HepG2 (cell line): Measurements from ENCODE around the gene FXYD6. TPM values are rescaled to one million over a fixed set of nuclear protein-coding genes. Genes with fewer than 3 reads are reported as not detected.

Experiments
- ATAC-seq: fragments of 200-7000 bp; cut with Tn5 transposase; 3 replicates; pipeline ENCODE4 v1.9.1; 2020; ENCODE audit warnings: mild to moderate bottlenecking, moderate library complexity
- BruUV-seq: library from RNA; stranded (reverse); fragments of 400-500 nt; replicated peaks from 2 replicates; lab custom pipeline; 2021; lab: Mats Ljungman, UMichigan
- CTCF ChIA-PET: fragments of 300-600 bp; formaldehyde crosslinking; extraction: SDS; loops from one replicate; lab custom pipeline; 2021; ENCODE audit warnings: low total read pairs, inconsistent platforms, low intra/inter-chr PET ratio; lab: Yijun Ruan, JAX
- POLR2A ChIA-PET: fragments of 350-600 bp; sonication (Branson Sonifier 250); formaldehyde crosslinking; loops from one replicate; lab custom pipeline; 2020; ENCODE audit warnings: antibody characterized with exemption, inconsistent platforms; lab: Yijun Ruan, JAX
- DNase-seq: peaks from one replicate; pipeline ENCODE4 v3.0.0-alpha.2; 2015; ENCODE audit warnings: low spot score
- FAIRE-seq: peaks from 3 replicates; lab custom pipeline; 2011; peaks lifted over from hg19 to GRCh38; lab: Jason Lieb, UNC
- H2AFZ ChIP-seq: one replicate; pipeline ENCODE4 v1.6.1; 2011; ENCODE audit warnings: low read length, inconsistent platforms
- H3K27ac ChIP-seq: fragments of 300-600 bp; 3 replicates; pipeline ENCODE4 v1.8.0; 2011; ENCODE audit warnings: mixed run types, mild to moderate bottlenecking, mixed read lengths, low read length, inconsistent platforms; ENCODE audit not compliant: insufficient read depth; ENCODE audit errors: extremely low read length
- H3K27me3 ChIP-seq, 2 experiments: fragments of 200-600 bp in 1 of 2; 2 replicates in 1 of 2; 3 replicates in 1 of 2; pipeline versions ENCODE4 v1.6.0 to v1.8.0; 2011; ENCODE audit warnings: low read length in 2 of 2, mild to moderate bottlenecking in 2 of 2, moderate library complexity in 2 of 2, inconsistent platforms in 1 of 2; ENCODE audit not compliant: insufficient read depth in 2 of 2, control insufficient read depth in 1 of 2
- H3K36me3 ChIP-seq, 2 experiments: fragments of 200-600 bp in 1 of 2; replicated peaks in 1 of 2; 2 replicates in 1 of 2; 3 replicates in 1 of 2; pipeline versions ENCODE4 v1.5.1 to v1.8.0; 2011; ENCODE audit warnings: low read length in 2 of 2, inconsistent platforms in 1 of 2; ENCODE audit not compliant: insufficient read depth in 2 of 2, control insufficient read depth in 1 of 2
- H3K4me1 ChIP-seq: 2 replicates; pipeline ENCODE4 v1.5.1; 2012; ENCODE audit warnings: low read length, inconsistent platforms; ENCODE audit not compliant: insufficient read depth
- H3K4me2 ChIP-seq: 2 replicates; pipeline ENCODE4 v1.6.0; 2011; ENCODE audit warnings: low read depth, low read length, inconsistent platforms
- H3K4me3 ChIP-seq, 3 experiments: fragments of 200-600 bp in 1 of 3; sonication (generic), shearing (Covaris generic) in 1 of 3; replicated peaks in 1 of 3; 2 replicates each; pipeline ENCODE4 v1.5.1; 2011 to 2016; ENCODE audit warnings: low read length in 3 of 3, inconsistent platforms in 2 of 3, low read depth in 2 of 3, mild to moderate bottlenecking in 2 of 3, control low read depth in 1 of 3, mixed read lengths in 1 of 3; ENCODE audit not compliant: insufficient read depth in 1 of 3
- H3K79me2 ChIP-seq: one replicate; pipeline ENCODE4 v1.6.1; 2011; ENCODE audit warnings: low read length, inconsistent platforms; ENCODE audit not compliant: insufficient read depth
- H3K9ac ChIP-seq: 2 replicates; pipeline ENCODE4 v1.6.0; 2011; ENCODE audit warnings: mild to moderate bottlenecking, low read depth, low read length, inconsistent platforms; ENCODE audit not compliant: insufficient read depth
- H3K9me3 ChIP-seq: 2 replicates; pipeline ENCODE4 v1.5.1; 2012; ENCODE audit warnings: mild to moderate bottlenecking, low read length
- H4K20me1 ChIP-seq: 2 replicates; pipeline ENCODE4 v1.6.0; 2011; ENCODE audit warnings: inconsistent platforms, mild to moderate bottlenecking, low read length, moderate library complexity; ENCODE audit not compliant: insufficient read depth
- MBD4 ChIP-seq: IDR thresholded peaks from 2 replicates; pipeline ENCODE4 v1.6.1; 2012; ENCODE audit warnings: low read length, inconsistent platforms, borderline replicate concordance
- SMYD3 ChIP-seq: sonication (generic); formaldehyde crosslinking; IDR thresholded peaks from 2 replicates; pipeline ENCODE4 v1.8.1; 2023; ENCODE audit warnings: mild to moderate bottlenecking, missing genetic modification reagents
- TARDBP ChIP-seq: sonication (generic); formaldehyde crosslinking; IDR thresholded peaks from 2 replicates; pipeline ENCODE4 v1.8.0; 2022; ENCODE audit warnings: mild to moderate bottlenecking, missing genetic modification reagents
- WGBS: methylation state at CpG from one replicate; pipeline ENCODE4 v1.1.6; 2017; ENCODE audit warnings: low lambda C conversion rate; 5-methylcytosine and 5-hydroxymethylcytosine counted together
- in situ Hi-C: cut with HindIII; loops from 2 replicates; pipeline ENCODE4 v1.10.0; 2017; ENCODE audit warnings: low pct_unique_long_range_greater_than_20kb; ENCODE audit not compliant: extremely low pct_ligation_motif_present
- intact Hi-C: fragments of 100-400 bp; cut with micrococcal nuclease; formaldehyde crosslinking; loops from one replicate; pipeline ENCODE4 v1.10.0; 2022; ENCODE audit not compliant: unreplicated experiment
- polyA plus RNA-seq, 8 experiments: library from polyadenylated mRNA; depleted of rRNA in 3 of 8; stranded (reverse) in 7 of 8; unstranded in 1 of 8; fragments of >200 nt; fragmentation: Illumina TruSeq in 4 of 8; extraction: Trizol in 4 of 8; gene quantifications; 2 replicates each; pipeline versions ENCODE4 v1.2.1 to v1.2.3, GENCODE V29; 2011 to 2016; ENCODE audit warnings: low read depth in 4 of 8, missing spikeins in 1 of 8, mixed read lengths in 1 of 8; ENCODE audit not compliant: insufficient read depth in 1 of 8
- total RNA-seq, 5 experiments: library from RNA; depleted of rRNA; stranded (reverse); fragments of >200 nt; fragmentation: Illumina TruSeq; extraction: Trizol; gene quantifications; 2 replicates each; pipeline ENCODE4 v1.2.3, GENCODE V29; 2016; ENCODE audit warnings: low read depth in 1 of 5
- TF ChIP-seq, protein P1 (sequence below): sonication (generic); formaldehyde crosslinking; IDR thresholded peaks from 2 replicates; pipeline ENCODE4 v1.4.0; 2020; ENCODE audit warnings: missing genetic modification reagents
- TF ChIP-seq, protein P2 (sequence below): sonication (generic); formaldehyde crosslinking; IDR thresholded peaks from 2 replicates; pipeline ENCODE4 v1.4.0; 2020; ENCODE audit warnings: mild to moderate bottlenecking, missing genetic modification reagents, borderline replicate concordance

The FXYD6 gene
- total and polyA plus RNA-seq, 2 of the 13 experiments (the other 11 are each of a cell fraction or from before 2014, with no cell fraction given), result not detected

DNA sequence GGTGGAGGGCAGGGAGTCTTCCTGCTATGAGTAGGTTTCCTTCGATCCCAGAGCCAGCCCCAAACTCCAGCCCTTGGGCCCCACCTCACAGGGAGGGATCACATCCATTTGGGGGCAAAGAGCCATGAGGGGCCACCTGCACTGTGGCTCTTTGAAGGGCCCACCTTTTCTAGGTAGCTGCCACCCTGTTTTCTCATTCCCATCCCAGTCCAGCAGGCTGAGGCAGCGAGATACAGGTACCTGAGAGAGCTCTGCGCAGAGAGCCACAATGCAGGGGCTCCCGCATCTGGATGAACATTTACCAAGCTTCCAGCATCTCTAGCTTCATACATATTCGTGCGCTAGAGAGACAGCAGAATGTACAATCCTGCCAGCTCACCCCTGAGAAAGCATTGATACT lies 16.3 kb downstream of the FXYD6 start:
- TF ChIP-seq, protein P1, sequence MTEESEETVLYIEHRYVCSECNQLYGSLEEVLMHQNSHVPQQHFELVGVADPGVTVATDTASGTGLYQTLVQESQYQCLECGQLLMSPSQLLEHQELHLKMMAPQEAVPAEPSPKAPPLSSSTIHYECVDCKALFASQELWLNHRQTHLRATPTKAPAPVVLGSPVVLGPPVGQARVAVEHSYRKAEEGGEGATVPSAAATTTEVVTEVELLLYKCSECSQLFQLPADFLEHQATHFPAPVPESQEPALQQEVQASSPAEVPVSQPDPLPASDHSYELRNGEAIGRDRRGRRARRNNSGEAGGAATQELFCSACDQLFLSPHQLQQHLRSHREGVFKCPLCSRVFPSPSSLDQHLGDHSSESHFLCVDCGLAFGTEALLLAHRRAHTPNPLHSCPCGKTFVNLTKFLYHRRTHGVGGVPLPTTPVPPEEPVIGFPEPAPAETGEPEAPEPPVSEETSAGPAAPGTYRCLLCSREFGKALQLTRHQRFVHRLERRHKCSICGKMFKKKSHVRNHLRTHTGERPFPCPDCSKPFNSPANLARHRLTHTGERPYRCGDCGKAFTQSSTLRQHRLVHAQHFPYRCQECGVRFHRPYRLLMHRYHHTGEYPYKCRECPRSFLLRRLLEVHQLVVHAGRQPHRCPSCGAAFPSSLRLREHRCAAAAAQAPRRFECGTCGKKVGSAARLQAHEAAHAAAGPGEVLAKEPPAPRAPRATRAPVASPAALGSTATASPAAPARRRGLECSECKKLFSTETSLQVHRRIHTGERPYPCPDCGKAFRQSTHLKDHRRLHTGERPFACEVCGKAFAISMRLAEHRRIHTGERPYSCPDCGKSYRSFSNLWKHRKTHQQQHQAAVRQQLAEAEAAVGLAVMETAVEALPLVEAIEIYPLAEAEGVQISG (CRISPR knock-in tag), result no peak
- TF ChIP-seq MBD4 (no peak), TARDBP (no peak), SMYD3 (CRISPR knock-in tag) (no peak)
- TF ChIP-seq, protein P2, sequence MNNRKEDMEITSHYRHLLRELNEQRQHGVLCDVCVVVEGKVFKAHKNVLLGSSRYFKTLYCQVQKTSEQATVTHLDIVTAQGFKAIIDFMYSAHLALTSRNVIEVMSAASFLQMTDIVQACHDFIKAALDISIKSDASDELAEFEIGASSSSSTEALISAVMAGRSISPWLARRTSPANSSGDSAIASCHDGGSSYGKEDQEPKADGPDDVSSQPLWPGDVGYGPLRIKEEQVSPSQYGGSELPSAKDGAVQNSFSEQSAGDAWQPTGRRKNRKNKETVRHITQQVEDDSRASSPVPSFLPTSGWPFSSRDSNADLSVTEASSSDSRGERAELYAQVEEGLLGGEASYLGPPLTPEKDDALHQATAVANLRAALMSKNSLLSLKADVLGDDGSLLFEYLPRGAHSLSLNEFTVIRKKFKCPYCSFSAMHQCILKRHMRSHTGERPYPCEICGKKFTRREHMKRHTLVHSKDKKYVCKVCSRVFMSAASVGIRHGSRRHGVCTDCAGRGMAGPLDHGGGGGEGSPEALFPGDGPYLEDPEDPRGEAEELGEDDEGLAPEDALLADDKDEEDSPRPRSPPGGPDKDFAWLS (CRISPR knock-in tag), result no peak
- no TSS peak for BruUV-seq
- intact Hi-C loops (no loop called here), in situ Hi-C loops (no loop called here)
- H3K4me1 ChIP-seq, result no peaks in the 10 kb centered on the region
- POLR2A ChIA-PET, result no interaction called here
- peaks cover 5 to 54% of the 10 kb centered on the region in 2 experiments; a peak in 4 of 5 replicates for H3K27me3 ChIP-seq
- no peak overlapping the region for H3K9ac ChIP-seq
- CTCF ChIA-PET, result no interaction called here
- H3K4me2 ChIP-seq, result no peak overlapping the region
- DNase-seq (no peak), FAIRE-seq (no peak), ATAC-seq (no peak)
- no peaks in the 10 kb centered on the region for H3K9me3 ChIP-seq
- 10% methylated on average over 3 of the region's 6 CpGs for WGBS
- H4K20me1 ChIP-seq, result no peaks in the 10 kb centered on the region
- H3K79me2 ChIP-seq, result no peaks in the 10 kb centered on the region
- no peak overlapping the region for H2AFZ ChIP-seq
- no peaks in the 10 kb centered on the region for H3K36me3 ChIP-seq
- H3K27ac ChIP-seq, result no peak overlapping the region
- H3K4me3 ChIP-seq, result no peak overlapping the region
